Activated CD8-positive, alpha-beta T cell treated with anti-CD3 and anti-CD28 coated beads, Interleukin-2, amount 10 ng/mL, durations not matched to agents 7 days and 5 days (primary cell): ENCODE results near the gene ABI3. TPM values are rescaled to one million over a fixed set of nuclear protein-coding genes. Genes with fewer than 3 reads are reported as not detected.
"Not testable (repeated sequence)": the region's sequence is repeated elsewhere in the genome, so short reads cannot be mapped to it uniquely, and the experiment has no call there.

ENCODE experiments used
- ATAC-seq: fragments of 150-1000 bp; cut with Tn5 transposase; one replicate; pipeline ENCODE4 v1.10.0; 2021; ENCODE audit warnings: moderate library complexity
- CTCF ChIA-PET: fragments of 350-600 bp; sonication (Branson Sonifier 250); formaldehyde crosslinking; loops from one replicate; lab custom pipeline; 2021; ENCODE audit warnings: antibody characterized with exemption; lab: Charles Lee
- POLR2A ChIA-PET: fragments of 350-600 bp; sonication (Branson Sonifier 250); formaldehyde crosslinking; loops from one replicate; lab custom pipeline; 2021; ENCODE audit warnings: antibody characterized with exemption; lab: Charles Lee
- DNase-seq: peaks from one replicate; pipeline ENCODE4 v3.0.0-alpha.2; 2020
- H3K27ac Mint-ChIP-seq: one replicate; pipeline ENCODE4 v1.8.0; 2021; ENCODE audit warnings: mild to moderate bottlenecking, mixed read lengths
- H3K27me3 Mint-ChIP-seq: one replicate; pipeline ENCODE4 v1.8.0; 2021; ENCODE audit warnings: low read depth, mixed read lengths
- H3K36me3 Mint-ChIP-seq: one replicate; pipeline ENCODE4 v1.8.0; 2021; ENCODE audit warnings: low read depth, mixed read lengths
- H3K4me1 Mint-ChIP-seq: one replicate; pipeline ENCODE4 v1.8.0; 2021; ENCODE audit warnings: low read depth, mixed read lengths
- H3K4me3 Mint-ChIP-seq: one replicate; pipeline ENCODE4 v1.8.0; 2021; ENCODE audit warnings: mild to moderate bottlenecking, mixed read lengths
- H3K9me3 Mint-ChIP-seq: one replicate; pipeline ENCODE4 v1.8.0; 2022; ENCODE audit warnings: mixed read lengths; ENCODE audit not compliant: insufficient read depth
- total RNA-seq, 2 experiments: library from RNA; stranded (reverse); gene quantifications; one replicate each; pipeline ENCODE4 v1.2.3, GENCODE V29; 2021

The ABI3 gene, protein sequence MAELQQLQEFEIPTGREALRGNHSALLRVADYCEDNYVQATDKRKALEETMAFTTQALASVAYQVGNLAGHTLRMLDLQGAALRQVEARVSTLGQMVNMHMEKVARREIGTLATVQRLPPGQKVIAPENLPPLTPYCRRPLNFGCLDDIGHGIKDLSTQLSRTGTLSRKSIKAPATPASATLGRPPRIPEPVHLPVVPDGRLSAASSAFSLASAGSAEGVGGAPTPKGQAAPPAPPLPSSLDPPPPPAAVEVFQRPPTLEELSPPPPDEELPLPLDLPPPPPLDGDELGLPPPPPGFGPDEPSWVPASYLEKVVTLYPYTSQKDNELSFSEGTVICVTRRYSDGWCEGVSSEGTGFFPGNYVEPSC
- 100 to 1,000 TPM; 110 to 117 TPM for total RNA-seq

DNA sequence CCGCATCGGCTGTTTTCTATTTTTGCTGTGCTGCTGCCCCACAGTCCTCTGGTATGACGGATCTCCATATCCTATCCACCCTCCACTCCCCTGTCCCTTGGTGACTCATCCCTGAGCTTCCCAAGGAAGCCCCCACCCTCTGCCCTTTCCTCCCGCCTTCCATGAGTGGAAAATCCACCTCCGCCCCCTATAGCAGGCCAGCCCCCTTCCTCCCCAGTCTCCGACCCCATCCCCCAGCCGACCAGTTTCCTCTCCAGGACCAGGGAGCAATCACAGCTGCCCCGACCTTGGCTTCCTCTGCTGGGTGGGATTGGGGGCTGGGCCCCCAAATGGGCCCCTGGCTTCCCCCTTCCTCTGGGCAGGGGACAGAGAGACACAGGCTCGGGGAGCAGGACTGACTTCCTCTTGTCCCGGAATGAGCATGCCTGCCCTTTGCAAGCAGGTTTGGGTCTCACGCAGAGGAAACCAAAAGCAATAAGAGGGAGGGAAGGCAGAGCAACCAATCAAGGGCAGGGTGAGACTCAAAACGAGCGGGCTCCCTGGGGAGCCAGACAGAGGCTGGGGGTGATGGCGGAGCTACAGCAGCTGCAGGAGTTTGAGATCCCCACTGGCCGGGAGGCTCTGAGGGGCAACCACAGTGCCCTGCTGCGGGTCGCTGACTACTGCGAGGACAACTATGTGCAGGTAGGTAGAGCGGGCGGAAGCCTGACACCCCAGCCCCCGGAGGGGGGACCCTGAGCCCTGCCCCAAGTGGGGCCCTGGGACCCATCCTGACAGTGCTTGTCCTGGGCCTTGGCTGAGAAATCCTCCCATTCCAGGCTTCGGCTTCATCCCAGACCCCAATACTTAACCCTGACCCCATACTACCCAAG is at the start of gene ABI3, which contains the start of gene GNGT2:
TSS of gene ABI3 (plus strand) at position 550 of the 872 bp plus-strand sequence. CDS start at position 568, 18 bp downstream.
TSS of gene GNGT2 (minus strand) at position 417 of the 872 bp plus-strand sequence. CDS start 3,152 bp downstream, outside the sequence.
- ChIA-PET CTCF (interaction anchor here (1.3 to 6.7 kb wide), 5 partner anchors 8 to 30 kb away, joined by 6 to 77 read pairs (median 20); no protein-coding TSS in a partner anchor), POLR2A (interaction anchor here (1.3 to 7.3 kb wide), 5 partner anchors 8 to 19 kb away, joined by 3 to 69 read pairs (median 17); no protein-coding TSS in a partner anchor)
- Mint-ChIP-seq H3K27ac (peak within 1 kb of the TSS; percentile 89), H3K4me3 (peak within 1 kb of the TSS; percentile 96), H3K36me3 (peaks cover 64% of the 10 kb centered on the region), H3K9me3 (no peaks in the 10 kb centered on the region), H3K27me3 (no peaks in the 10 kb centered on the region), H3K4me1 (peaks cover 62% of the 10 kb centered on the region)
- DNase-seq (peak; percentile 84), ATAC-seq (peak; percentile 83)

DNA sequence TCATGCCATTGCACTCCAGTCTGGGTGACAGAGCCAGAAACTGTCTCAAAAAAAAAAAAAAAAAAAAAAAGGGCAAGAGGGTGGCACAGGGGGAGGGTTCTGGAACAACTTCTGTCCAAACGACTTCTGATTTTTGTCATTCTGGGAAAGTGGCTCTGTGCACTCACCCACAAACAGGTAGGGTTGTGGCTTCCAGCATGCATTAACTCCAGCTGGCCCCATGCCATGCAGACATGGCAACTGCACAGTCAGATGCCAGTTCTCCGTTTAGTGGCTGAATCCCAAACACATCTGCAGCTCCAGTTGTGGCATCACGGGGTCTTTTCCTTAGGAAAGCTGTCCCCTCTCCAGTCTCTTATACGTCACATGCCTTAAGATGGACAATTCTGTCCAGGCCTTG is 47.6 kb upstream of the ABI3 start:
- ChIA-PET POLR2A (interaction anchor here (0.7 kb wide), 1 partner anchor 72 kb away, joined by 3 read pairs; no protein-coding TSS in a partner anchor), CTCF (interaction anchor here (1.6 kb wide), 1 partner anchor 18 kb away, joined by 8 read pairs; no protein-coding TSS in a partner anchor)
- H3K4me1 Mint-ChIP-seq = no peaks in the 10 kb centered on the region
- ATAC-seq = no peak
- H3K9me3 Mint-ChIP-seq = no peaks in the 10 kb centered on the region
- DNase-seq = no peak
- no peaks in the 10 kb centered on the region for H3K36me3 Mint-ChIP-seq
- no peak overlapping the region for H3K4me3 Mint-ChIP-seq
- peaks cover 28% of the 10 kb centered on the region for H3K27me3 Mint-ChIP-seq
- H3K27ac Mint-ChIP-seq = no peak overlapping the region

DNA sequence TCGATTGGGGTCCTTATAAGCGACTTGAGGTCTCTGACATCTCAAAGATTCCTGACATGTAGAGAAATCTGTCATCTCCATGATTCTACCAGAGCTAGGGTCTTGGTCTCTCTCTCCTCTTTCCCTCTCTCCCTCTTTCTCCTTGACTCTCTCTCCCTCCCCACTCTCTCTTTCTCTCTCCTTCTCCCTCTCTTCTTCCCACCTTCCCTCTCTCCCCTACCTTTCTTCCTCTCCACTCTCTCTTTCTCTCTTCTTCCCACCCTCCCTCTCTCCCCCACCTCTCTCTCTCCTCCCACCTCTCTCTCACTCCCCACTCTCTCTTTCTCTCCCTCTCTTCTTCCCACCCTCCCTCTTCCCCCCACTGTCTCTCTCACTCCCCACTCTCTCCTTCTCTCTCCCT is 45.4 kb upstream of the ABI3 start:
- Mint-ChIP-seq H3K9me3 (no peaks in the 10 kb centered on the region), H3K36me3 (no peaks in the 10 kb centered on the region), H3K4me3 (no peak overlapping the region), H3K27ac (no peak overlapping the region), H3K4me1 (no peaks in the 10 kb centered on the region), H3K27me3 (peaks cover 29% of the 10 kb centered on the region)
- ATAC-seq (no peak), DNase-seq (no peak)
- CTCF ChIA-PET = no interaction called here
- POLR2A ChIA-PET = no interaction called here

DNA sequence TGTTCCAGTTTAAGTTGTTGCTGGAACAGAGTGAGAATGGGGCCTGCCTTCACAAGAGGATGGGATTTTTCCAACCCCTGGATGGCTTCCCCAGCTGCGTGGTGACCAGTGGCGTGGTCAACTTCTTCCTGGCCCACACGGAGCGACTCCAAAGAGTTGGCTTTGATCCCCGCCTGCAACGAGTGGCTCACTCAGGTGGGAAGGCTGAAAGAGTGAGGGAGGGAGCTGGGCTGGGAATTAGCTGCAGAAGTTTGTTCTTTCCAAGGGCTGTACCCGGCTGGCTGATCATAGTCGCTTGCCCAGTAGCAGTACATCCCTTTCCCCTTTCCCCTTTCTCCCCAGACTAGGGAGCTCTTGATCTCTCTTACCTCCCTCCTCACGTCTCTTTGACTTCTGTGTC is 41.8 kb upstream of the ABI3 start:
- ATAC-seq (no peak), DNase-seq (no peak)
- Mint-ChIP-seq H3K4me1 (no peaks in the 10 kb centered on the region), H3K9me3 (peaks cover 6% of the 10 kb centered on the region), H3K36me3 (peaks cover 1% of the 10 kb centered on the region), H3K27me3 (peaks cover 43% of the 10 kb centered on the region), H3K4me3 (no peak overlapping the region), H3K27ac (no peak overlapping the region)
- ChIA-PET CTCF (interaction anchor here (1.5 kb wide), 1 partner anchor 11 kb away, joined by 7 read pairs; no protein-coding TSS in a partner anchor), POLR2A (no interaction called here)

DNA sequence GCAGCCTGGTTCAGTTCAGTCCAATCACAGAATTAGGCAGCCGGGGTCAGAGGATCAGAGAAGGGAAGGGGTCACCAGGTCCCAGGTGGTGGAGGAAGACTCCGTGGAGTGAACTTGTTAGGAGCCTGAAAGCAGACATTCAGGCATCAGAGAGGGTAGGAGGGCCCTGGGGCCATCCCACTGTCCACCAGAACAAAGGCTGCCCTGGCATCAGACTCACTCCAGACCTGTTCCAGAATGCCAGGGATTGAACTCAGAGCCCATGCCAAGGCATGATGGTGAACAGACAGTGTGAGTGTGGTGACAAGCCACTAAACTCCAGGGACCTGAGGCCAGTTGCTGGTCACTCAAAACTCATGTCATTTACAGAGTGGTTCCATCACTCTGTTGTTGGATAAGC is 40.3 kb upstream of the ABI3 start:
- peaks cover 15% of the 10 kb centered on the region for H3K9me3 Mint-ChIP-seq
- H3K4me3 Mint-ChIP-seq = no peak overlapping the region
- DNase-seq = no peak
- no peak overlapping the region for H3K27ac Mint-ChIP-seq
- H3K36me3 Mint-ChIP-seq = peaks cover 4% of the 10 kb centered on the region
- CTCF ChIA-PET = interaction anchor here (1.2 kb wide), 1 partner anchor 9 kb away, joined by 4 read pairs; no protein-coding TSS in a partner anchor
- H3K27me3 Mint-ChIP-seq = peaks cover 52% of the 10 kb centered on the region
- POLR2A ChIA-PET = no interaction called here
- H3K4me1 Mint-ChIP-seq = no peaks in the 10 kb centered on the region
- no peak for ATAC-seq

DNA sequence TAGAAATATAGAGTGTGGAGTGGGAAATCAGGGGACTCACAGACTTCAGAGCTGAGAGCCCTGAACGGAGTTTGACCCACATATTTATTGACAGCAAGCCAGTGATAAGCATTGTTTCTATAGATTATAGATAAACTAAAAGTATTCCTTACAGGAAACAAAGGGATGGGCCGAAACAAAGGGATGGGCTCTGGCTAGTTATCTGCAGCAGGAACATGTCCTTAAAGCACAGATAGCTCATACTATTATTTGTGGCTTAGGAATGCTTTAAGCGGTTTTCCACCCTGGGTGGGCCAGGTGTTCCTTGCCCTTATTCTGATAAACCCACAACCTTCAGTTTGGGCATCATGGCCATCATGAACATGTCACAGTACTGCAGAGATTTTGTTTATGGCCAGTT is 39.8 kb upstream of the ABI3 start:
- ATAC-seq, H3K4me1 Mint-ChIP-seq, H3K36me3 Mint-ChIP-seq, H3K4me3 Mint-ChIP-seq, POLR2A ChIA-PET, H3K27ac Mint-ChIP-seq, DNase-seq: not testable (repeated sequence)
- H3K27me3 Mint-ChIP-seq = peaks cover 53% of the 10 kb centered on the region
- H3K9me3 Mint-ChIP-seq = peaks cover 20% of the 10 kb centered on the region
- CTCF ChIA-PET = interaction anchor here (2.0 kb wide), 1 partner anchor 10 kb away, joined by 13 read pairs; no protein-coding TSS in a partner anchor

DNA sequence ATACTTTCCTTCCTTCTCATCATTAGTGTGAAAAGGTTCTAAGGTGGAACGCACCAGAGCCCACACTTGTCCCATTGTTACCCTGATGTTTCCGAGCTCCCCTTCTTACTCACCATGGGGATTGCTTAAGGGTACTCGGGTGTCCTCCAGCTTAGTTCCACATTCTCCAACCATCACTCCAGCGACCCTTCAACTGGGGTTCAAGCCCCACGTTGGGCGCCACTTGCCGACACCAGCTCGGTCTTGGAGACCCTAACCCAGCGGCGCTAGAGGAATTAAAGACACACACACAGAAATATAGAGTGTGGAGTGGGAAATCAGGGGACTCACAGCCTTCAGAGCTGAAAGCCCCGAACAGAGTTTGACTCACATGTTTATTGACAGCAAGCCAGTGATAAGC is 34.5 kb upstream of the ABI3 start:
- H3K4me1 Mint-ChIP-seq, H3K27ac Mint-ChIP-seq, DNase-seq, H3K4me3 Mint-ChIP-seq, ATAC-seq, H3K36me3 Mint-ChIP-seq, POLR2A ChIA-PET, CTCF ChIA-PET: not testable (repeated sequence)
- Mint-ChIP-seq H3K9me3 (peaks cover 36% of the 10 kb centered on the region), H3K27me3 (peaks cover 31% of the 10 kb centered on the region)

DNA sequence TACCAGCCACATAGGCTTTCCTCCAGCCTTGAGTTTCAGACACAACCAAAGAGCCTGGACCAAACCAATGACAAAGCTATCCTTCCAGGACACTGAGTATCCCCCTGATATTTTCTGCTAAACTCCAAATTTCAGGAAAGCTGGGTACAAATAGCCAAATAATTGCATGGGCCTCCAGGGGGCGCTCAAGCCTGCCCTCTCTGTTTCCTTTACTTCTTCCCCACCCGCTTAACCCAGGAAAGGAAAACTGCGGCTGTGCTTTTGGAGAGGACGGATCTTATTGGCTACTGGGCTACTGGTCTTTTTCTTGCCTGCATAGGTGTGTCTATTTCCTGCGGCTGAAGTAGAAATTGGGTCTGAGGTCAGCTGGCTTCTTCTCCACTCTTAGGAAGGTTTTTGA is 30.2 kb upstream of the ABI3 start:
- POLR2A ChIA-PET = interaction anchor here (0.5 to 1.5 kb wide), 3 partner anchors 49 to 576 kb away, joined by 3 read pairs; no protein-coding TSS in a partner anchor

DNA sequence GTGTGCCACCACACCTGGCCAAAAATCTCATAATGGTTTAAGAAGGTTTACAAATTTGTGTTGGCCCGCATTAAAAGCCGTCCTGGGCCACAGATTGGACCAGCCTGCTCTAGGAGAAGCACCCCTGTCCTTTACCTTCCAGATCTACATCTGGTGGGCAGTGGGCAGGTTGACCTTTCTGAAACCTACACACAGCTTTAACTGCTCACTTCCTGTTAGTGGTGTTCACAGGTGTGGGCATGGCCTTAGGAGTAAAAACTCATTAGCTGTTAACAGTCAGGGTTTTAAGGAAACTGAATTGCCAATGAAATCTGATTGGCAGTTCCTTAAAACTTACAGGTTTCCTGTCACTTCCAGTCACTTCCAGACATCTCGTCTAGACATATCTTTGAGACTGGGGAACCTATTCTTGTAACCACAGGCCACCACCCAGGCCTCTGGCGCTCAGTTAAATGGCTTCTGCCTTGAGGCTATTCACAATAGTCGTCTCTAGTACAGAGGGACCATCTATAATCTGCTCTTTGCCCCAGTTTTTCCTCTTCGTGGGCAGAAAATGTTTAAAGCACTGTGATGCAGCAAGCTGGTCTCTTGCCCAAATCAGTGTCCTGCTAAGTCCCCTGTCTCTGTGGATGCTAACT is 29.4 kb upstream of the ABI3 start:
- DNase-seq = no peak
- H3K27ac Mint-ChIP-seq = no peak overlapping the region
- H3K4me1 Mint-ChIP-seq = peaks cover 15% of the 10 kb centered on the region
- CTCF ChIA-PET = interaction anchor here (0.6 to 5.1 kb wide), 26 partner anchors 10 to 233 kb away, joined by 3 to 91 read pairs (median 6); partner anchors contain the start of genes ABI3, GNGT2 and PHB1
- POLR2A ChIA-PET = interaction anchor here (0.5 to 1.5 kb wide), 7 partner anchors 11 to 577 kb away, joined by 3 to 5 read pairs (median 3); no protein-coding TSS in a partner anchor
- peaks cover 36% of the 10 kb centered on the region for H3K9me3 Mint-ChIP-seq
- H3K27me3 Mint-ChIP-seq = peaks cover 4% of the 10 kb centered on the region
- H3K4me3 Mint-ChIP-seq = no peak overlapping the region
- peak; percentile 53 for ATAC-seq
- peaks cover 14% of the 10 kb centered on the region for H3K36me3 Mint-ChIP-seq

More for the DNA sequence above, 30.2 kb upstream of the ABI3 start:
- Mint-ChIP-seq H3K4me1 (peaks cover 15% of the 10 kb centered on the region), H3K4me3 (no peak overlapping the region), H3K27ac (no peak overlapping the region), H3K27me3 (peaks cover 9% of the 10 kb centered on the region), H3K36me3 (peaks cover 8% of the 10 kb centered on the region), H3K9me3 (peaks cover 38% of the 10 kb centered on the region)
- ATAC-seq (peak; percentile 61), DNase-seq (peak; percentile 71)
- CTCF ChIA-PET = interaction anchor here (0.7 to 5.1 kb wide), 28 partner anchors 9 to 377 kb away, joined by 3 to 91 read pairs (median 6); partner anchors contain the start of genes ABI3, GNGT2 and PHB1

DNA sequence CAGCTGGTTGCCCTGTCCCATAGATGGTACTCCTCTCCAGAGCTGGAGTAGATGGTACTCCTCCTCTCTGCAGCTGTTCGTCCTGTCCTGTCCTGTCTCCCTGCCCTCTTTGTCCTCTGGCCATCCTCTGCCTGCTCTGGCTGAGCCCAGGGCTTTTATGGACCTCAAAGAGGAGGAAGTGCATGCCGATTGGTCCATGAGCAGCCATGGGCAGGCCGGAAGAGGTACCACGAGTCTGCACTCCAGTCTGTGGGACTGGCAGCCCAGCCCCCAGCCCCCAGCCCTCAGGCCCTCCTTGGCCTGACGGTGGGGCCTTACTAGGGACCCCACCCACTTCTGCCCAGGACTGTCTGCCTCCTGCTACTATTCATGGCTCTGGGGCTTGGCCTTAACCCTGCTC is 27.2 kb upstream of the ABI3 start:
- Mint-ChIP-seq H3K27me3 (peaks cover 4% of the 10 kb centered on the region), H3K36me3 (peaks cover 17% of the 10 kb centered on the region), H3K27ac (no peak overlapping the region), H3K4me3 (no peak overlapping the region), H3K4me1 (peaks cover 15% of the 10 kb centered on the region), H3K9me3 (peaks cover 26% of the 10 kb centered on the region)
- DNase-seq = no peak
- ATAC-seq = no peak
- POLR2A ChIA-PET = no interaction called here
- CTCF ChIA-PET = no interaction called here

DNA sequence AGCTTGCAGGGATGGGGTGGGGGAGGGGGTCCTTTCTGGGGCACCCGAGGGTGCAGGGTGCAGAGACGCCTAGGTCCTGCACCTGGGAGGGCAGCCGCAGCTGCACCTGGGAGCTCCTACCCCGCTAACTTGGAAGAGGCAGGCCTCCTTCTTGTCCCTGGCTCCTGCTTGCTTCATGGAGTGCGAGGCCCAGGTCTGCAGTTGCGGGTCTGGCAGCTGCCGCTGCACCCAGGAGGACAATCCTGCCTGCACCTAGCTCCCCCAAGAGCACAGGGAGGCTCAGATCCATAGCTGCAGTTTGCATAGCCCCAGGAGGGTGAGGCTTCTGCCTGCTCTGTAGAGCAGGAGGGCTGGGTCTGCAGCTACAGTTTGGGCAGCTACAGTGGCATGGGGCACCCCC is 26.7 kb upstream of the ABI3 start:
- H3K4me3 Mint-ChIP-seq = no peak overlapping the region
- peaks cover 4% of the 10 kb centered on the region for H3K27me3 Mint-ChIP-seq
- ChIA-PET POLR2A (no interaction called here), CTCF (no interaction called here)
- H3K4me1 Mint-ChIP-seq = peaks cover 15% of the 10 kb centered on the region
- peaks cover 26% of the 10 kb centered on the region for H3K9me3 Mint-ChIP-seq
- peaks cover 17% of the 10 kb centered on the region for H3K36me3 Mint-ChIP-seq
- DNase-seq = no peak
- no peak overlapping the region for H3K27ac Mint-ChIP-seq
- ATAC-seq = no peak
